Esophagus squamous epithelium (tissue), 4 donors: ENCODE measurements around the gene NDC80.

Experiments used
- CTCF ChIP-seq, 6 experiments: fragments of 450-650 bp in 4 of 6; fragments of 200-600 bp in 2 of 6; sonication (generic) in 2 of 6; IDR thresholded peaks; one replicate each; pipeline ENCODE4 v1.5.1; 2016 to 2019; ENCODE audit warnings: antibody characterized with exemption in 6 of 6, mild to moderate bottlenecking in 4 of 6, moderate library complexity in 4 of 6
- POLR2A ChIP-seq, 4 donors: fragments of 450-650 bp; IDR thresholded peaks; one replicate each; pipeline ENCODE4 v1.6.1; 2017; ENCODE audit warnings: antibody characterized with exemption in 4 of 4, mild to moderate bottlenecking in 4 of 4, moderate library complexity in 3 of 4

GRCh38 chr18:2572892-2573291, 1.5 kb downstream of the NDC80 start:
- TF ChIP-seq CTCF (IDR thresholded peaks at IDR 0.05) (no peak), POLR2A (IDR thresholded peaks at IDR 0.05) (no peak)
